Neural cell (in vitro differentiated cells): ENCODE results near the gene RNU7-1. TPM values are rescaled to one million over a fixed set of nuclear protein-coding genes. Genes with fewer than 3 reads are reported as not detected.
A peak's percentile ranks its signal among the peaks of the same experiment; 100 is the strongest.

ENCODE experiments used
- H2AFZ ChIP-seq: fragments of 200-600, 300-800 bp; sonication (generic), shearing (Covaris generic); 2 replicates; pipeline ENCODE4 v1.6.0; 2014; ENCODE audit warnings: low read depth, mild to moderate bottlenecking, antibody characterized with exemption, low read length, moderate library complexity
- H3F3A ChIP-seq: fragments of 200-600 bp; shearing (Covaris generic); 2 replicates; pipeline ENCODE4 v1.6.1; 2016; ENCODE audit warnings: mild to moderate bottlenecking, moderate library complexity, mixed read lengths, antibody characterized with exemption, low read length; ENCODE audit not compliant: insufficient read depth, poor library complexity, severe bottlenecking
- H3K27ac ChIP-seq: fragments of 200-600, 300-800 bp; sonication (generic), shearing (Covaris generic); 2 replicates; pipeline ENCODE4 v1.5.1; 2014; ENCODE audit warnings: mild to moderate bottlenecking, low read length, moderate library complexity
- H3K27me3 ChIP-seq: fragments of 300-800, 200-600 bp; sonication (generic), shearing (Covaris generic); 2 replicates; pipeline ENCODE4 v1.6.0; 2014; ENCODE audit warnings: mild to moderate bottlenecking, low read depth, low read length, moderate library complexity; ENCODE audit not compliant: insufficient read depth
- H3K36me3 ChIP-seq: fragments of 300-800, 200-600 bp; sonication (generic), shearing (Covaris generic); 2 replicates; pipeline ENCODE4 v1.5.1; 2014; ENCODE audit warnings: mild to moderate bottlenecking, antibody characterized with exemption, low read length, moderate library complexity; ENCODE audit not compliant: insufficient read depth
- H3K4me2 ChIP-seq: fragments of 300-800, 200-600 bp; sonication (generic), shearing (Covaris generic); 2 replicates; pipeline ENCODE4 v1.6.0; 2014; ENCODE audit warnings: mild to moderate bottlenecking, low read length
- H3K4me3 ChIP-seq: fragments of 300-800, 200-600 bp; sonication (generic), shearing (Covaris generic); 2 replicates; pipeline ENCODE4 v1.5.1; 2014; ENCODE audit warnings: mild to moderate bottlenecking, low read length, moderate library complexity
- H3K79me2 ChIP-seq: fragments of 200-600 bp; shearing (Covaris generic); replicated peaks from 2 replicates; pipeline ENCODE4 v1.6.0; 2014; ENCODE audit warnings: mild to moderate bottlenecking, low read length, moderate library complexity; ENCODE audit not compliant: insufficient read depth
- H3K9ac ChIP-seq: fragments of 300-800, 200-600 bp; sonication (generic), shearing (Covaris generic); 2 replicates; pipeline ENCODE4 v1.6.1; 2016; ENCODE audit warnings: mild to moderate bottlenecking, low read length, mixed read lengths
- H3K9me2 ChIP-seq: fragments of 200-600 bp; shearing (Covaris generic); 2 replicates; pipeline ENCODE4 v1.6.1; 2016; ENCODE audit warnings: mild to moderate bottlenecking, low read length, mixed read lengths; ENCODE audit not compliant: insufficient read depth
- H3K9me3 ChIP-seq: fragments of 200-600, 300-800 bp; sonication (generic), shearing (Covaris generic); 2 replicates; pipeline ENCODE4 v1.6.1; 2016; ENCODE audit warnings: mild to moderate bottlenecking, mixed run types, low read length, moderate library complexity, mixed read lengths
- H4K20me1 ChIP-seq: fragments of 200-600 bp; shearing (Covaris generic); 2 replicates; pipeline ENCODE4 v1.6.1; 2016; ENCODE audit warnings: mild to moderate bottlenecking, mixed run types; ENCODE audit not compliant: insufficient read depth
- CTCF ChIP-seq: fragments of 450-650 bp; IDR thresholded peaks from 2 replicates; pipeline ENCODE4 v1.5.1; 2014; ENCODE audit warnings: antibody characterized with exemption, mild to moderate bottlenecking, moderate library complexity; ENCODE audit not compliant: poor library complexity, severe bottlenecking
- EP300 ChIP-seq: fragments of 450-650 bp; conservative IDR thresholded peaks from 2 replicates; pipeline ENCODE4 v1.6.1; 2014; ENCODE audit warnings: antibody characterized with exemption, mild to moderate bottlenecking, moderate library complexity; ENCODE audit not compliant: poor library complexity, severe bottlenecking
- EZH2 ChIP-seq: fragments of 200-600, 300-800 bp; shearing (Covaris generic), sonication (generic); IDR thresholded peaks from 2 replicates; pipeline ENCODE4 v1.6.1; 2014; ENCODE audit warnings: antibody characterized with exemption, low read length, borderline replicate concordance, mild to moderate bottlenecking; ENCODE audit not compliant: insufficient read depth, poor library complexity, severe bottlenecking
- POLR2AphosphoS5 ChIP-seq: IDR thresholded peaks from 2 replicates; pipeline ENCODE4 v1.6.1; 2012
- RAD21 ChIP-seq: fragments of 450-650 bp; conservative IDR thresholded peaks from 2 replicates; pipeline ENCODE4 v1.6.1; 2014; ENCODE audit warnings: antibody characterized with exemption, mild to moderate bottlenecking, moderate library complexity
- REST ChIP-seq: IDR thresholded peaks from 2 replicates; pipeline ENCODE4 v1.6.1; 2012; ENCODE audit warnings: borderline replicate concordance
- TAF1 ChIP-seq: IDR thresholded peaks from 2 replicates; pipeline ENCODE4 v1.6.1; 2012; ENCODE audit warnings: low read depth
- polyA plus RNA-seq: library from polyadenylated mRNA; depleted of rRNA; stranded (reverse); fragments of >200 nt; gene quantifications from 2 replicates; pipeline ENCODE4 v1.2.3, GENCODE V29; 2014

The RNU7-1 gene
- polyA plus RNA-seq, 1 donor from 2014 or later = not detected

DNA sequence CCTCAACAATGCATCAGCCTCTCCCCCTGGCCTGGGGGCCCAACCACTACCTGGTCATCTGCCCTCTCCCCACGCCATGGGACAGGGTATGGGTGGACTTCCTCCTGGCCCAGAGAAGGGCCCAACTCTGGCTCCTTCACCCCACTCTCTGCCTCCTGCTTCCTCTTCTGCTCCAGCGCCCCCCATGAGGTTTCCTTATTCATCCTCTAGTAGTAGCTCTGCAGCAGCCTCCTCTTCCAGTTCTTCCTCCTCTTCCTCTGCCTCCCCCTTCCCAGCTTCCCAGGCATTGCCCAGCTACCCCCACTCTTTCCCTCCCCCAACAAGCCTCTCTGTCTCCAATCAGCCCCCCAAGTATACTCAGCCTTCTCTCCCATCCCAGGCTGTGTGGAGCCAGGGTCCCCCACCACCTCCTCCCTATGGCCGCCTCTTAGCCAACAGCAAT lies 7.4 kb upstream of the RNU7-1 start:
- no peak overlapping the region for H3K27ac ChIP-seq
- H4K20me1 ChIP-seq = peaks cover 10% of the 10 kb centered on the region
- H3K9me2 ChIP-seq = no peaks in the 10 kb centered on the region
- TF ChIP-seq CTCF = no peak
- TF ChIP-seq TAF1 = no peak
- TF ChIP-seq RAD21 = no peak
- peaks cover 3% of the 10 kb centered on the region for H3F3A ChIP-seq
- peaks cover 8% of the 10 kb centered on the region for H3K36me3 ChIP-seq
- H3K9me3 ChIP-seq = no peaks in the 10 kb centered on the region
- no peak overlapping the region for H2AFZ ChIP-seq
- no peak overlapping the region for H3K4me2 ChIP-seq
- no peaks in the 10 kb centered on the region for H3K27me3 ChIP-seq
- no peak overlapping the region for H3K9ac ChIP-seq
- no peak overlapping the region for H3K4me3 ChIP-seq
- H3K79me2 ChIP-seq = peaks cover 25% of the 10 kb centered on the region

DNA sequence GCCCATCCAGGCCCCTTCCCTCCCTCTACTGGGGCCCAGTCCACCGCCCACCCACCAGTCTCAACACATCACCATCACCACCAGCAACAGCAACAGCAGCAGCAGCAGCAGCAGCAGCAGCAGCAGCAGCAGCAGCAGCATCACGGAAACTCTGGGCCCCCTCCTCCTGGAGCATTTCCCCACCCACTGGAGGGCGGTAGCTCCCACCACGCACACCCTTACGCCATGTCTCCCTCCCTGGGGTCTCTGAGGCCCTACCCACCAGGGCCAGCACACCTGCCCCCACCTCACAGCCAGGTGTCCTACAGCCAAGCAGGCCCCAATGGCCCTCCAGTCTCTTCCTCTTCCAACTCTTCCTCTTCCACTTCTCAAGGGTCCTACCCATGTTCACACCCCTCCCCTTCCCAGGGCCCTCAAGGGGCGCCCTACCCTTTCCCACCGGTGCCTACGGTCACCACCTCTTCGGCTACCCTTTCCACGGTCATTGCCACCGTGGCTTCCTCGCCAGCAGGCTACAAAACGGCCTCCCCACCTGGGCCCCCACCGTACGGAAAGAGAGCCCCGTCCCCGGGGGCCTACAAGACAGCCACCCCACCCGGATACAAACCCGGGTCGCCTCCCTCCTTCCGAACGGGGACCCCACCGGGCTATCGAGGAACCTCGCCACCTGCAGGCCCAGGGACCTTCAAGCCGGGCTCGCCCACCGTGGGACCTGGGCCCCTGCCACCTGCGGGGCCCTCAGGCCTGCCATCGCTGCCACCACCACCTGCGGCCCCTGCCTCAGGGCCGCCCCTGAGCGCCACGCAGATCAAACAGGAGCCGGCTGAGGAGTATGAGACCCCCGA lies 6.8 kb upstream of the RNU7-1 start:
- peaks cover 24% of the 10 kb centered on the region for H3K79me2 ChIP-seq
- peaks cover 8% of the 10 kb centered on the region for H3K36me3 ChIP-seq
- TF ChIP-seq EP300 = no peak
- peak; percentile 7 for TF ChIP-seq POLR2AphosphoS5
- no peak for TF ChIP-seq EZH2
- TF ChIP-seq REST = no peak
- TF ChIP-seq CTCF = no peak
- peaks cover 3% of the 10 kb centered on the region for H3F3A ChIP-seq
- peaks cover 10% of the 10 kb centered on the region for H4K20me1 ChIP-seq
- no peak overlapping the region for H2AFZ ChIP-seq
- no peaks in the 10 kb centered on the region for H3K27me3 ChIP-seq
- peak overlapping the region; percentile 86 for H3K9ac ChIP-seq
- H3K27ac ChIP-seq = peak overlapping the region; percentile 91
- H3K9me2 ChIP-seq = no peaks in the 10 kb centered on the region
- no peaks in the 10 kb centered on the region for H3K9me3 ChIP-seq
- peak overlapping the region; percentile 71 for H3K4me3 ChIP-seq
- H3K4me2 ChIP-seq = no peak overlapping the region
